Measurements from ENCODE around the gene SCGB2B2.
A peak's percentile ranks its signal among the peaks of the same experiment; 100 is the strongest.

The SCGB2B2 gene

GRCh38 chr19:34678085-34678412 lies 1.1 kb upstream of the SCGB2B2 start:
- peaks cover 2 to 6% of the 10 kb centered on the region in 2 donors for H3K4me1 ChIP-seq (ENCODE audit: control insufficient read depth in 2 of 2, insufficient read depth in 1 of 2, low read depth in 1 of 2, low read length in 2 of 2)
- peaks cover 11 to 48% of the 10 kb centered on the region in 2 donors for H3K9me3 ChIP-seq (replicated peaks in 1 of 2; ENCODE audit: control insufficient read depth in 2 of 2, insufficient read depth in 1 of 2, low read depth in 1 of 2, low read length in 2 of 2)
- H3K27ac ChIP-seq (replicated peaks; ENCODE audit: low read length) = no peak overlapping the region
- H2AFZ ChIP-seq (ENCODE audit: low read length) = peak overlapping the region; percentile 92
- H2AK5ac ChIP-seq (ENCODE audit: low read depth, low read length) = no peak overlapping the region
- peak overlapping the region; percentile 55 for H3K4me2 ChIP-seq (ENCODE audit: insufficient read depth, low read length, poor library complexity, severe bottlenecking)
- H2BK120ac ChIP-seq (ENCODE audit: low read depth, low read length) = no peak overlapping the region
- H2BK15ac ChIP-seq (ENCODE audit: low read length) = no peak overlapping the region
- peaks cover 19 to 47% of the 10 kb centered on the region in 2 donors for H3K36me3 ChIP-seq (replicated peaks in 1 of 2; ENCODE audit: control insufficient read depth in 2 of 2, insufficient read depth in 2 of 2, low read length in 2 of 2)
- H4K8ac ChIP-seq (ENCODE audit: low read depth, low read length) = no peak overlapping the region
- peak overlapping the region; percentile 69 for H2BK5ac ChIP-seq (ENCODE audit: low read length)
- no peaks in the 10 kb centered on the region for H3K79me1 ChIP-seq (ENCODE audit: low read depth, low read length)
- peak overlapping the region; percentile 70 for H3K23ac ChIP-seq (ENCODE audit: low read depth, low read length, poor library complexity)
- no peak overlapping the region for H4K91ac ChIP-seq (ENCODE audit: low read depth, low read length, poor library complexity)
- DNase-seq (ENCODE audit: low spot score) = no peak
- H3K18ac ChIP-seq (ENCODE audit: low read length) = no peak overlapping the region
- no peak overlapping the region for H3K4ac ChIP-seq (ENCODE audit: low read length)
- peak overlapping the region; percentile 69 to 96 for H3K4me3 ChIP-seq (ENCODE audit: low read length in 2 of 2)
- H2BK12ac ChIP-seq (ENCODE audit: low read length) = no peak overlapping the region
- no peak overlapping the region for H3K14ac ChIP-seq (ENCODE audit: low read length)
- no CpG with 5 or more reads among the region's 20 CpGs for WGBS, 2 donors (ENCODE audit: extremely low coverage in 2 of 2, insufficient read length in 2 of 2, insufficient replicate concordance in 1 of 2)
- H3K27me3 ChIP-seq (ENCODE audit: control insufficient read depth in 3 of 3, insufficient read depth in 3 of 3, low read depth in 1 of 3, low read length in 3 of 3) = no peaks in the 10 kb centered on the region
- no peak overlapping the region for H3K9ac ChIP-seq (ENCODE audit: low read depth, low read length, poor library complexity)

DNA sequence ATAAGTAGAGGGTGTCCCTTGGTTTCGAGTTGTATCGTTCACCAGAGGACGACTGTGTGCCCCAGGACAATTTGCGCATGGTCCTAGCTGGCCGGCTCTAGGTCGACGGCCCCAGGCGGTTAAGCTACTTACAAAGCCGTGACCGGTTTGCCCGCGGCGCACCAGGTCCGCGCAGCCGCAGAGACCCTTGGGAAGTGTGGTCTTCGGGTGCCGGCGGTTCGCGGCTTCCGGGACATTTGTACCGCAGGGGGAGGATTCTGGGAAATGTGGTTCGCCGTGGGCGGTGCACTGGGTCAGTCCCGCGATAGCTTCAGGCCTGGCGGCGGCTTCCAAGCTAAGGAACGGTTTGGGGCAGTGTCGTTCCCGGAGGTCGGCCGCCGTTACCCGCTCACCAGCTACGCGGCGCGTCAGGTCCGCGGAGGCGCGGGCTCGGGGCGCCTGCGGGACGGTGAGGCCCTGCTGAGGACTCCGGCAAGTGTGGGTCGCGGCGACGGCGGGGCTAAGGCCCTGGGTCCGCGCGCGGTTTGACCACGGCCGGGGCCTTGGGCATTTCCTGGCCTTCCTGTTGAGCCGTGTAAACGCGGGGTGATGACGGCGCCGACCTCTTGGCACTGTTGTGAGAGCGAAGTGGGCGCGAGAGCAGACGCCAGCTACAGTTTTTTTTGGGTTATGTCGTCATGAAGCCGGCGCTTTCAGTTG lies 576 bp upstream of the SCGB2B2 start, which contains the start of gene ZNF302:
ZNF302 (plus strand) TSS at position 293 of the 699 bp plus-strand sequence. CDS start 1,127 bp downstream, outside the sequence.
- Histone ChIP-seq H3K4me2 (ENCODE audit: insufficient read depth, low read length, poor library complexity, severe bottlenecking) (peak within 1 kb of the TSS; percentile 55), H3K4me3 (ENCODE audit: low read length in 2 of 2) (peak within 1 kb of the TSS; percentile 69 to 96), H2BK120ac (ENCODE audit: low read depth, low read length) (no peak within 1 kb of the TSS), H2AK5ac (ENCODE audit: low read depth, low read length) (no peak within 1 kb of the TSS), H3K27me3 (ENCODE audit: control insufficient read depth in 3 of 3, insufficient read depth in 3 of 3, low read depth in 1 of 3, low read length in 3 of 3) (no peaks in the 10 kb centered on the region), H3K4me1 (ENCODE audit: control insufficient read depth in 2 of 2, insufficient read depth in 1 of 2, low read depth in 1 of 2, low read length in 2 of 2) (peaks cover 2 to 6% of the 10 kb centered on the region in 2 donors), H3K9ac (ENCODE audit: low read depth, low read length, poor library complexity) (peak within 1 kb of the TSS; percentile 96), H3K4ac (ENCODE audit: low read length) (no peak within 1 kb of the TSS), H3K14ac (ENCODE audit: low read length) (peak within 1 kb of the TSS; percentile 94), H4K91ac (ENCODE audit: low read depth, low read length, poor library complexity) (no peak within 1 kb of the TSS), H3K9me3 (replicated peaks in 1 of 2; ENCODE audit: control insufficient read depth in 2 of 2, insufficient read depth in 1 of 2, low read depth in 1 of 2, low read length in 2 of 2) (peaks cover 11 to 43% of the 10 kb centered on the region in 2 donors), H2BK15ac (ENCODE audit: low read length) (no peak within 1 kb of the TSS), H3K23ac (ENCODE audit: low read depth, low read length, poor library complexity) (peak within 1 kb of the TSS; percentile 70), H3K36me3 (replicated peaks in 1 of 2; ENCODE audit: control insufficient read depth in 2 of 2, insufficient read depth in 2 of 2, low read length in 2 of 2) (peaks cover 15 to 42% of the 10 kb centered on the region in 2 donors), H2BK5ac (ENCODE audit: low read length) (peak within 1 kb of the TSS; percentile 69), H3K18ac (ENCODE audit: low read length) (peak within 1 kb of the TSS; percentile 83), H3K79me1 (ENCODE audit: low read depth, low read length) (no peaks in the 10 kb centered on the region), H2AFZ (ENCODE audit: low read length) (peak within 1 kb of the TSS; percentile 92), H2BK12ac (ENCODE audit: low read length) (no peak within 1 kb of the TSS), H3K27ac (replicated peaks; ENCODE audit: low read length) (peak within 1 kb of the TSS; percentile 76), H4K8ac (ENCODE audit: low read depth, low read length) (peak within 1 kb of the TSS; percentile 88)
- DNase-seq (ENCODE audit: low spot score) = peak; percentile 94
- WGBS, 2 donors (ENCODE audit: extremely low coverage in 2 of 2, insufficient read length in 2 of 2, insufficient replicate concordance in 1 of 2) = no CpG with 5 or more reads among the region's 74 CpGs

DNA sequence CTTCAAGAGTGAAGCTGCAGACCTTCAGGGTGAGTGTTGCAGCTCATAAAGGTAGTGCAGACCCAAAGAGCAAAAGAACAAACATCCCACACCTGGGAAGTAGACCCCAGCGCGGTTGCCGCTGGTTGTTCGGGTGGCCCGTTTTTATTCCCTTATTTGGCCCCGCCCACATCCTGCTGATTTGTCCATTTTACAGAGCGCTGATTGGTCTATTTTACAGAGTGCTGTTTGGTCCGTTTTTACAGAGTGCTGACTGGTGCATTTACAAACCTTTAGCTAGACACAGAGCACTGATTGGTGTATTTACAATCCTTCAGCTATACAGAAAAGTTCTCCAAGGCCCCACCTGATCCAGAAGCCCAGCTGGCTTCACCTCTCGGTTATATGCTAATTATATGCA lies 1.0 kb downstream of the SCGB2B2 start:
- DNase-seq (ENCODE audit: low spot score) = no peak
- no peaks in the 10 kb centered on the region for H3K27me3 ChIP-seq (ENCODE audit: control insufficient read depth in 3 of 3, insufficient read depth in 3 of 3, low read depth in 1 of 3, low read length in 3 of 3)
- H3K27ac ChIP-seq (replicated peaks; ENCODE audit: low read length) = no peak overlapping the region
- no CpG with 5 or more reads among the region's 9 CpGs for WGBS, 2 donors (ENCODE audit: extremely low coverage in 2 of 2, insufficient read length in 2 of 2, insufficient replicate concordance in 1 of 2)
- peaks cover 2 to 6% of the 10 kb centered on the region in 2 donors for H3K4me1 ChIP-seq (ENCODE audit: control insufficient read depth in 2 of 2, insufficient read depth in 1 of 2, low read depth in 1 of 2, low read length in 2 of 2)
- H3K4me2 ChIP-seq (ENCODE audit: insufficient read depth, low read length, poor library complexity, severe bottlenecking) = no peak overlapping the region
- peak overlapping the region in 1 of 2 donors; percentile 69 for H3K4me3 ChIP-seq (ENCODE audit: low read length in 2 of 2)
- peak overlapping the region; percentile 92 for H2AFZ ChIP-seq (ENCODE audit: low read length)
- H3K23ac ChIP-seq (ENCODE audit: low read depth, low read length, poor library complexity) = no peak overlapping the region
- peaks cover 5 to 27% of the 10 kb centered on the region in 2 donors for H3K9me3 ChIP-seq (replicated peaks in 1 of 2; ENCODE audit: control insufficient read depth in 2 of 2, insufficient read depth in 1 of 2, low read depth in 1 of 2, low read length in 2 of 2)
- peaks cover 11 to 25% of the 10 kb centered on the region in 2 donors for H3K36me3 ChIP-seq (replicated peaks in 1 of 2; ENCODE audit: control insufficient read depth in 2 of 2, insufficient read depth in 2 of 2, low read length in 2 of 2)
- no peak overlapping the region for H3K9ac ChIP-seq (ENCODE audit: low read depth, low read length, poor library complexity)
- H3K18ac ChIP-seq (ENCODE audit: low read length) = no peak overlapping the region
- H2BK15ac ChIP-seq (ENCODE audit: low read length) = no peak overlapping the region
- H2BK5ac ChIP-seq (ENCODE audit: low read length) = peak overlapping the region; percentile 27
- no peak overlapping the region for H4K8ac ChIP-seq (ENCODE audit: low read depth, low read length)
- no peak overlapping the region for H2BK12ac ChIP-seq (ENCODE audit: low read length)
- no peak overlapping the region for H3K4ac ChIP-seq (ENCODE audit: low read length)
- H3K79me1 ChIP-seq (ENCODE audit: low read depth, low read length) = no peaks in the 10 kb centered on the region
- no peak overlapping the region for H3K14ac ChIP-seq (ENCODE audit: low read length)
- H2BK120ac ChIP-seq (ENCODE audit: low read depth, low read length) = no peak overlapping the region
- no peak overlapping the region for H4K91ac ChIP-seq (ENCODE audit: low read depth, low read length, poor library complexity)
- no peak overlapping the region for H2AK5ac ChIP-seq (ENCODE audit: low read depth, low read length)

- peak overlapping the region; percentile 27 for H2BK5ac ChIP-seq (ENCODE audit: low read length)
Measured at GRCh38 chr19:34675250-34675649, 1.7 kb downstream of the SCGB2B2 start.

More at GRCh38 chr19:34675250-34675649, 1.7 kb downstream of the SCGB2B2 start:
- no peak overlapping the region for H2BK120ac ChIP-seq (ENCODE audit: low read depth, low read length)
- WGBS, 2 donors (ENCODE audit: extremely low coverage in 2 of 2, insufficient read length in 2 of 2, insufficient replicate concordance in 1 of 2) = no CpG with 5 or more reads among the region's 3 CpGs
- H3K27me3 ChIP-seq (ENCODE audit: control insufficient read depth in 3 of 3, insufficient read depth in 3 of 3, low read depth in 1 of 3, low read length in 3 of 3) = no peaks in the 10 kb centered on the region
- no peak overlapping the region for H3K23ac ChIP-seq (ENCODE audit: low read depth, low read length, poor library complexity)
- no peak overlapping the region for H3K14ac ChIP-seq (ENCODE audit: low read length)
- H3K36me3 ChIP-seq (replicated peaks in 1 of 2; ENCODE audit: control insufficient read depth in 2 of 2, insufficient read depth in 2 of 2, low read length in 2 of 2) = peaks cover 11 to 19% of the 10 kb centered on the region in 2 donors
- peaks cover 2 to 6% of the 10 kb centered on the region in 2 donors for H3K4me1 ChIP-seq (ENCODE audit: control insufficient read depth in 2 of 2, insufficient read depth in 1 of 2, low read depth in 1 of 2, low read length in 2 of 2)
- H3K9me3 ChIP-seq (replicated peaks in 1 of 2; ENCODE audit: control insufficient read depth in 2 of 2, insufficient read depth in 1 of 2, low read depth in 1 of 2, low read length in 2 of 2) = peaks cover 5 to 20% of the 10 kb centered on the region in 2 donors
- H3K4me2 ChIP-seq (ENCODE audit: insufficient read depth, low read length, poor library complexity, severe bottlenecking) = no peak overlapping the region
- H2AK5ac ChIP-seq (ENCODE audit: low read depth, low read length) = no peak overlapping the region
- no peak overlapping the region for H2BK15ac ChIP-seq (ENCODE audit: low read length)
- no peak overlapping the region for H3K9ac ChIP-seq (ENCODE audit: low read depth, low read length, poor library complexity)
- no peak for DNase-seq (ENCODE audit: low spot score)
- H4K8ac ChIP-seq (ENCODE audit: low read depth, low read length) = no peak overlapping the region
- no peak overlapping the region for H2AFZ ChIP-seq (ENCODE audit: low read length)
- no peak overlapping the region for H3K4ac ChIP-seq (ENCODE audit: low read length)
- H3K18ac ChIP-seq (ENCODE audit: low read length) = no peak overlapping the region
- H4K91ac ChIP-seq (ENCODE audit: low read depth, low read length, poor library complexity) = no peak overlapping the region
- no peaks in the 10 kb centered on the region for H3K79me1 ChIP-seq (ENCODE audit: low read depth, low read length)
- H2BK12ac ChIP-seq (ENCODE audit: low read length) = no peak overlapping the region
- H3K27ac ChIP-seq (replicated peaks; ENCODE audit: low read length) = no peak overlapping the region
- H3K4me3 ChIP-seq (ENCODE audit: low read length in 2 of 2) = no peak overlapping the region
